ENCODE data around the gene MAN2A1.
"Not testable (repeated sequence)": the region's sequence is repeated elsewhere in the genome, so short reads cannot be mapped to it uniquely, and the experiment has no call there.

The MAN2A1 gene

GRCh38 chr5:109750463-109750862 is 60.7 kb downstream of the MAN2A1 start:
- FAIRE-seq (no peak), DNase-seq (ENCODE audit: low spot score) (no peak)

- no peak for DNase-seq (ENCODE audit: low spot score)
- FAIRE-seq, result no peak
Observed at GRCh38 chr5:109753279-109753678, 63.6 kb downstream of the MAN2A1 start.

GRCh38 chr5:109754319-109754718 is 64.6 kb downstream of the MAN2A1 start:
- no peak for FAIRE-seq
- no peak for DNase-seq (ENCODE audit: low spot score)

GRCh38 chr5:109755761-109756160 is 66.0 kb downstream of the MAN2A1 start:
- FAIRE-seq (no peak), DNase-seq (ENCODE audit: low spot score) (no peak)

GRCh38 chr5:109756543-109757185 is 66.9 kb downstream of the MAN2A1 start:
- FAIRE-seq (no peak), DNase-seq (ENCODE audit: low spot score) (no peak)

GRCh38 chr5:109757490-109757889 is 67.8 kb downstream of the MAN2A1 start:
- FAIRE-seq, result no peak
- DNase-seq (ENCODE audit: low spot score), result no peak

GRCh38 chr5:109759306-109759705 is 69.6 kb downstream of the MAN2A1 start:
- DNase-seq (ENCODE audit: low spot score) (no peak), FAIRE-seq (no peak)

- FAIRE-seq; DNase-seq (ENCODE audit: low spot score): not testable (repeated sequence)
Observed at GRCh38 chr5:109760130-109760529, 70.4 kb downstream of the MAN2A1 start.

GRCh38 chr5:109762821-109763220 is 73.1 kb downstream of the MAN2A1 start:
- no peak for DNase-seq (ENCODE audit: low spot score)
- no peak for FAIRE-seq

GRCh38 chr5:109767184-109767995 is 77.7 kb downstream of the MAN2A1 start:
- no peak for FAIRE-seq

GRCh38 chr5:109767997-109768396 is 78.3 kb downstream of the MAN2A1 start:
- DNase-seq (ENCODE audit: low spot score), result no peak
- FAIRE-seq, result no peak

More at GRCh38 chr5:109767184-109767995, 77.7 kb downstream of the MAN2A1 start:
- DNase-seq (ENCODE audit: low spot score), result no peak

GRCh38 chr5:109769597-109770291 is 80.0 kb downstream of the MAN2A1 start:
- DNase-seq (ENCODE audit: low spot score) (no peak), FAIRE-seq (no peak)

- FAIRE-seq (no peak), DNase-seq (ENCODE audit: low spot score) (no peak)
Observed at GRCh38 chr5:109775130-109775529, 85.4 kb downstream of the MAN2A1 start.

GRCh38 chr5:109779036-109779735 is 89.5 kb downstream of the MAN2A1 start:
- no peak for DNase-seq (ENCODE audit: low spot score)
- FAIRE-seq, result no peak

GRCh38 chr5:109784687-109785086 is 95.0 kb downstream of the MAN2A1 start:
- FAIRE-seq (no peak), DNase-seq (ENCODE audit: low spot score) (no peak)

- no peak for FAIRE-seq
- no peak for DNase-seq (ENCODE audit: low spot score)
Observed at GRCh38 chr5:109786206-109786855, 96.6 kb downstream of the MAN2A1 start.

GRCh38 chr5:109788596-109788995 is 98.9 kb downstream of the MAN2A1 start:
- DNase-seq (ENCODE audit: low spot score) (no peak), FAIRE-seq (no peak)

- DNase-seq (ENCODE audit: low spot score), result no peak
- no peak for FAIRE-seq
Observed at GRCh38 chr5:109792613-109793012, 102.9 kb downstream of the MAN2A1 start.

GRCh38 chr5:109803854-109804253 is 114.1 kb downstream of the MAN2A1 start:
- FAIRE-seq, result no peak
- DNase-seq (ENCODE audit: low spot score), result no peak

- no peak for FAIRE-seq
- no peak for DNase-seq (ENCODE audit: low spot score)
Observed at GRCh38 chr5:109805472-109805871, 115.7 kb downstream of the MAN2A1 start.

- FAIRE-seq (no peak), DNase-seq (ENCODE audit: low spot score) (no peak)
Observed at GRCh38 chr5:109805883-109806282, 116.2 kb downstream of the MAN2A1 start.

All from urothelium cell line (cell line).